Measurements from ENCODE around the gene TSPAN5. TPM values are rescaled to one million over a fixed set of nuclear protein-coding genes. Genes with fewer than 3 reads are reported as not detected.

The TSPAN5 gene
- total RNA-seq, 1 experiment from 2014 or later: 5.6 TPM

DNA sequence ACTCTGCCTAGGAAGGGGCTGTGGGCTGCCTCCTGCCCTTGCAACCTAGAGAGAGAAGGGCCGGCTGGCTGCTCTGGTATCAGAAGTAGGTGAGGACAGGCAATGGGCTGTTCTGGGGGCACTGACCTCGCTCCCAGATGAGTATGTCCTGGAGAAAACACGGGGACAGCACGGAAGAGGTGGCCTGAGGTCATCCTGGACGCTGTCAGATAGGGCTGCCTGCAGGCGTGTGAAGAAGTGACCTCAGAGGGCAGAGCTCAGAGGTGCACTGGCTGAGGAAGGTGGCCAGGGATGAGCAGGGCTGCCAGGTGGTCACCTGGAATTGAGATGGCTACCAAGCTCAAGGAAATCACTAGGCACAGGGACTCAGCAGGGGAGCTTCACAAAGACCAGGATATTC, 159.6 kb downstream of the TSPAN5 start:
- no peak for DNase-seq (ENCODE audit: low spot score)

DNA sequence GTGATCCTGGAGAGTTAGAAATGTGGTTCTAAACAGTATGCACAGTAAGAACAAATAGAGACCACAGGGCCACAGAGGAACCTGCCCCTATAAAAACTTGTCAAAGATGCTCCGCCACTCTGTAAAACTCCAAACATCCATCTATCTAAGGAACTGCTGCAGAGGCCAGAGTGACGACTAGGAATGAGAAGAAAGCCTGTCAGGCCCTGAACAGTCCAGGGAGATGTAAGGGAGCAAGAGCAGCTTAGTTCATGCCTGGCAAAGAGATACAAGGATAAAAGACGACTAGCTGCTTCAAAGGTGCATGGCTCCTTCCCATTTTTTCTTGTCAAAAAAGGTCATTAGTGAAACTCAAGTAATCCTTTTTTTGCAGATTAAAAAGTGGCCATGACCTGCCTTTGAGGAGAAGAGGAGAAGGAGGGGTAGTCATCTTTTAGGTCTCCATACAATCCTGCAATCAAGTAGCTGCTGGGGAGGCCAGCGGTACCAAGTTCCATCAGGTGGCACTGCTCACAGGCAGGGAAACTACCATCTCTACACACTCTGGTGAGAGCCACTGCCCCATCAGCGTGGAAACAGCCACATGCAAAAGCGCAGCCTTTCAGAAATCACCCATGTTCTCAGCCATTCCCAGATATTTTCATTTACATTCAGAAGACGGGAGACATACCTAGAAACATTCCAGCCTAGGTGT, 162.1 kb downstream of the TSPAN5 start:
- DNase-seq (ENCODE audit: low spot score): no peak

DNA sequence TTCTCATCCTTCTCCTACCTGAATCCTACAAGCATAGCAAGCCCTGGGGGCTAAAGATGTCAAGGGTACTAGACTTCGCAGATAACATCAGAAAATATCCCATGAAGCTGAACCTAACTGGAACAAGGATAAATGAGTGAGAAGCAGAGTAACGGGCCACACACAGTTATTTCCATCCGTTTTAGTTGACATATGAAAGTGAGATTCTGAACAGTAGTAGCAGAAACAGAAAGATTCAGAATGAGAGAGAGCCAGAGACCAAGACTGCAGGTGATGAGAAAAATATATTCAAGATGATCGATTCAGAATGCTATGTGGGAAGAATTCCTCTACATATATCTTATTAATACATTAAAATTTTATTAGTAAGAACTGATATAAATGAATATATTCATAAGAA, 165.1 kb downstream of the TSPAN5 start:
- no peak for DNase-seq (ENCODE audit: low spot score)

DNA sequence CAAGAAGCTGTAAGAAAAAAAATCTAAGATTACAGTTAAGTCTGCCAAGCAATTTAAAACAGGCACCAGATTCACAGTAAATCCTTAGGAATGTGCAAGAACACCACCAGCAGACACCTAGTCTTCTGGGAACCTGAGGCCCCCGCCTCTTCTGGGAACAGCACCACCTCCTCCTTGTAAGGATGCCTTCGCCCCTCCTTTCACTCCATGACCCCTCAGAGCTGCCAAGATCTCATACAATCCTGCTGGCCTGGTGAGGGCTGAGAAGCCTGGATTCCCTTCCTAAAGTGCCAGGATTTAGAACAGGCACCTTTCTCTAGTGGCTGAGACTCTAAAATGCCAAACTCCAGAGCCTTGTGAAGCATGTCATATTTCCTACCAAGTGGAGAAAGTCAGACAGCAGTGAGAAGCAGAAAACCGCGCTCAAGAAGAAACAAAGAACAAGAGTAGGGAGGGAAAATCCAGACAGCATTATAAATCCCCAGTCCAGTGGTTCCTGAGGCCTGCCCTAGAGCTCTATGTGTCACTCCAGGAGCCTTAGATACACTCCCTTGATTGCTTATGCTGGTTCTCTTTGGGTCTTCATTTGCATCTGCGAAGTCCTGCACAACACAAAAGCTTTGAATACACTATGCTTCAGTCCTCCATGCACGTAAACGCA, 166.4 kb downstream of the TSPAN5 start:
- DNase-seq (ENCODE audit: low spot score): no peak

DNA sequence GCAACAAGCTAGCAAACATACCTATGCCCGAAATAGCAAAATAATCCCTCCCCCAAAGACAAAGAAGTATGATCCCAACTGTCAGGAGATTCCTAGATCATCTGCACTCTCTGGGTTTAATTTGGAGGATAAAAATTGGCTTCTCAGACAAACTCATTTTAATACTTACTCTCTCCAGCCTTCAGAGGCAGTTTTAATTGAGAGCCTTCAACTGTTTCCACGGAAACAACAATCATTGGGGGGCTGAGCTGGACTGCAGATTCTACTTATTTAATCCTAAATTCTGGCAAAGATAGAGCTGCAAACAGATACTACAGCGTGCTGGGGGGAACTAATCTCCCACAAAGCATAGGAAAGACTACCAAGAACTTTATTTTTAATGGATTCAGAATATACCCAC, 168.2 kb downstream of the TSPAN5 start:
- DNase-seq (ENCODE audit: low spot score): no peak

DNA sequence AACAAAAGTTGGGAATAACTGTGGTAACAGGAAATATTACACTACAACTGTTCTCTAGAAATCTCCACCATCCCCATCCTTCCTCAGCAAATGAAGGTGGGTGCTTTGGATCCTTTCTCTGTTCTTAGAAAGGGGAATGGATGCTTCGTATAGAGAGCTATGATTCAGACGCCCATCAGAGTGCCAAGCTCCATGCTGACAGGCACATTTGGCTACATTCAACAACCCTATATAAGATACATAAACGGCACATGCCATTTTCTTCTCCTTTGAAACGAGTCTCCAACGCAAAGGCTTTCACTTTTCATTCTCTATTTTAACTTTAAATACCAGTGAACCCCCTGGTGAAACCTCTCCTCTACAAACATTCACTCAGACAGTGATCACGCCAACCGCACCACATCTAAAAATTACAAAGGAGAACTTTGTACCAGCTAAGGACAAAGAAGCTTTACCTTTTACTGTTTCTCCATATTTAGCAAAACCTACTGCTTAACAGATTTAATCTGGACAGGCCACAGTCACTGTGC, 172.5 kb downstream of the TSPAN5 start:
- no peak for DNase-seq (ENCODE audit: low spot score)

DNA sequence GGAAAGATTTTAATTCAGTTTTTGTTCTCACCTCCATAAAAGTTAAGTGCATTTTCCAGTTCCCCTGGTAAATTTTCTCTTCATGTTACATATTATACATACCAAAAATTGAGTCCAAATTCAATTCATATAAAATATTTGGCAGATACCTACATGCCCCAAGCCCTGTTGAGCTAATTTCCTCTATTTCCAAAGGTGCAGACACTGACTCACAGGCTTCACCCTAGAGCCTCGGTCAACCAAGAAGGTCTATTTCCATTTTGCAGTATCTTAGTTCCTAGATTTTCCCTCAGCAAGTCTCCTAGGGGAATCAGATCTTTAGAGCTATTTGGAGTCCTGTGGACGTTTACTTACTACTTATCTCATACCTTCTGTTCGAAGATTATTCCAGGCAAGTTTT, 174.4 kb downstream of the TSPAN5 start:
- DNase-seq (ENCODE audit: low spot score): peak; percentile 7

DNA sequence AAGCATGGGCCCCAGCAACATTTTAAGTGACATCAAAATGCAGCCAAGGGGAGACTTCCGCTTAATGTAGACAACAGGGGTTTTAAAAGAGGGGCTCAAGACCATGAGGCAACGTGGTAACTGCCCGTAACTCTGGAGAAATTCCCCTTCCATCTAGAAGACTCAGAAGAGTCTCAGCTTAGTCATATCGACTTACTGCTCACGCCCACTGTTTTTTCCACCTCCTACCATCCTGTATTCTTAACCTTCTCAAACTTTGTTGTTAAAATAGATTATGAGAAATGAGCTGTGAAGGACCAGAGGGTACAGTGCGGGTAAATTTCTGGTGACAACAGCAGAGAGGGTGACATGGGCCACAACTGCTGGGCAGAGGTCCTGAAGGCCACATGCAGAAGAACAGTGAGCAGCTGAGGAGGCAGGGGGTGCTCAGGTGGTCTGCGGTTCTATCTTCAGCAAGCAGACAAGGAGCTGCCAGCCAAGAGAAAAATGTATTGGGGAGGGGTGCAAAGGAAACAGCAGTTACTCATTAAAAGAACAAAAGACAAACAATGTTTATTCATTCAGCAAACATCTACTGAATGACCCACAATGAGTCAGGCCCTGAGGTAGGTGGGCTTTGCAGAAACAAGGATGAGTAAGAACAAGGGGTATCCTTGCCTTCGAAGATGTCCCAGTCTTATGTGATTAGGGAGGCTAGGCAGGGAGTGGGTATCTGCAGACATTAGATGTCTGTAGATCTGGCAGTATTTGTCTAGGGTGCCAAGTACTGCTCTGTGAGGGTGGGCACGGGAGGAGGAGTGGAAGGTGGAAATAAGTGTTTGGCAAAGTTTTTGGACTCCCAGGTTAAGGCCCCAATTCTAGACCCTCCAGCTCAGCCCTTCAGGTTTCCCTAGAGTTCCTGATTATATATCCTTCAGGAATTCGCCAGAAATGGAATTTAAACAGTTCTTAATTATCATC, 175.3 kb downstream of the TSPAN5 start:
- peak; percentile 2 for DNase-seq (ENCODE audit: low spot score)

DNA sequence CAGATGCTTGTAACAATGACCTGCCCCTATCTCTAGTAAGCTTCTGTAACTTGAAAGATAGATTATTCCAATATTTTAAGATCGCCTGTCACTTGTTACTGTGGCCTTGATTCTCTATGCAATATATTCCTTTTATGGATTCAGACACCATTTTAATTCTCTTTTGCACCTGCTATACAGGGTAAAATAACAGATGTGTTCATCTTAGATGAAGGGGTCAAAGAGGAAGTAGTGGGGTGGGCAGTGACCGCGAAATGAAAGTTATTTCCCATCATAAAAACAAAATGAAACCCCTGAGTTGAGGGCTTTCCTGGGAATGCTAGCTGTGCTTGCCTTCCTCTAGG, 175.9 kb downstream of the TSPAN5 start:
- DNase-seq (ENCODE audit: low spot score): no peak

DNA sequence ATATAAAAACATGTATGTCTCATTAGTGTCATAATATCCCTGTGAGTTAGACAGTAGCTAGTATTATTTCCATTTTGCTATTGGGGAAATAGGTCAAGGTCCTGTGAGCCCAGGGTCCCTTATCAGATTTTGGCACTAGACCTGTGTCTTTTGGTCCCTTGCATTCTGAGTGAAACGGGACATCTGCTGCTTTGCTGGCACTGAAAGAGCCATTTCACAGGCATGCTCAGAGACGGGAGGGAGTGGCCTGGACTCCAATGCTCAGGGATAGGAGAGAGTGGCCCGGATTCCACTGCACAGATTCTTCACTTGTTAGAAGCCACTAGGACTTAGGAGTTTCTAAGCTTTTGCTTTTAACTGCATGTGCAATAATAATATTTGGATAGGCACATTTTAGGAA, 177.2 kb downstream of the TSPAN5 start:
- DNase-seq (ENCODE audit: low spot score): no peak

DNA sequence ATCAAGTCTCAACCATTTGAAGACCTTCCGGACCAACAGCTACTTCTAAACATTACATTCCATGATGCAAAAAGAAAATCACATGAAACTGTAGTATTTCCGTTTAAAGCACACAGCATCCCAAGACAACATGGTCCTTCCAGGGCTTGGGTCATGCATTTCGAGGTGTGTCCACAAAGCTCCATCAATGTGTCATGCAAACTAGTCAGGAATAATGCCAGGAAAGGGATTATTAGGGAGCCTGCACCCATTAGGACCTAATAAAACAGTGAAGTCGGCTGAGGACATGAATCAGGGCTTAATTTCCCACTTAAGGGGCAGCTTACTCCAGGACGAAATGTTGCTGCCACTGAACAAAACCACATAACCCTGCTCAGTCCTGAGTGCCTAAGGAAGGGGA, 177.9 kb downstream of the TSPAN5 start:
- no peak for DNase-seq (ENCODE audit: low spot score)

DNA sequence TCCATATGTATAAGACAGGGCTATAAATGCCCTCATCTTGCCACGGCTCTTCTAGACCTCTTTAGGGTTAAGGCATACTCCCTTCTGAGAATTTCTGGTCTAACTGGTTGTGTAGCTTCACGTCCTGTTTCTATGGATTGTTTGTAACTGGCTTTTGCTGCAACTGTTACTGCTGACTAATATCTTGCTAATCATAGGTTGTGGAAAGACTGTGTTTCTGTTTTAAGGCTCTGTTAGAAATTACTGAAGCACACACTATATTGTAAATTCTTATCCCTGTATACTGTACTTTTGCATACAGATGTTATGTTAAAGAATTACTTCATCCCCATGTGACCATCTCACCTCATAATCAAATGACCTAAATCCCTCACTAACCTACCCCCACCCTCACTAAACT, 178.8 kb downstream of the TSPAN5 start:
- DNase-seq (ENCODE audit: low spot score): peak; percentile 65

DNA sequence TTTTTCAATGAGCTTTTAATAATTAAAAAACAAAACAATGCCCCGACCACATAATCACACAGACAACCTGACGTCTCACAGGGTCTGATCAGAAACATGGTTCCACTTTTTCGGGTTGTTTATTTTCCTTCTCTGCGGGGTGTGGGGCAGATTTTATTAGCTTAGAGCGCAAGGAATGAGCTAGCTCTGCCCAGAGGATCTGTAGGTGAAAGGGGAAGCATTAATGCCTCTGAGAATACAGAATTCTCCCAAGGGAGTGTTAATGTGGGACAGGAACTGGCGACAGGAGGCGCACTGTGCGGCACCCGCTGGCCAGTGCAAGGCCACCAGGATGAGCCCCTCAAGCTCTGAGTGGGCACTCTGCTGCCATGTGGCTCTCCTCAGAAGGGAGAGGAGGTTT, 181.5 kb downstream of the TSPAN5 start:
- DNase-seq (ENCODE audit: low spot score): peak; percentile 11

DNA sequence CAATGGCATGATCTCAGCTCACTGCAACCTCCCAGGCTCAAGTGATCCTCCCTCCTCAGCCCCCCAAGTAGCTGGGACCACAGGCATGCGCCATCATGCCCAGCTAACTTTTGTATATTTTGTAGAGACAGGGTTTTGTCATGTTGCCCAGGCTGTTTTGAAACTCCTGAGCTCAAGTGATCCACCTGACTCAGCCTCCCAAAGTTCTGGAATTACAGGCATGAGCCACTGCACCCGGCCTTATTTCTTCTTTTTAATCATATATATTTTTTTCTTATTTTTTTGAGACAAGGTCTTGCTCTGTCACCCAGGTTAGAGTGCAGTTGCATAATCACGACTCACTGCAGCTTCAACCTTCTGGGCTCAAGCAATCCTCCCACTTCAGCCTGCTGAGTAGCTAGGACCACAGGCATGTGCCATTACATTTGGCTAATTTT, 184.0 kb downstream of the TSPAN5 start:
- DNase-seq (ENCODE audit: low spot score): no peak

DNA sequence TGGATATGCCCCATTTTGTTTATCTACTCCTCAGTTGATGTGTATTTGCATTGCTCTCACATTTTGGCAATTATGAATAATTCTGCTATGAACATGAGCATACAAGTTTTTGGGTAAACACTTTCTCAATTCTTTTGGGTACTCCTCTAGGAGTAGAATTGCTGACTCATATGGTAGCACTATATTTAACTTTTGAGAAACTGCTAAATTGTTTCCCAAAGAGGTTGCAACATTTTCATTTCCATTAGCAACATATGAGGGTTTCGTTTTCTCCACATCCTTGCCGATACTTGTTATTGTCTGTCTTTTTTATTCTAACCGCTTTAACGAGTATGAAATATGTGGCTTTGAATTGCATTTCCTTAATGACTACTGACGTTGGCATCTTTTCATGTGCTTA, 185.4 kb downstream of the TSPAN5 start:
- DNase-seq (ENCODE audit: low spot score): no peak

DNA sequence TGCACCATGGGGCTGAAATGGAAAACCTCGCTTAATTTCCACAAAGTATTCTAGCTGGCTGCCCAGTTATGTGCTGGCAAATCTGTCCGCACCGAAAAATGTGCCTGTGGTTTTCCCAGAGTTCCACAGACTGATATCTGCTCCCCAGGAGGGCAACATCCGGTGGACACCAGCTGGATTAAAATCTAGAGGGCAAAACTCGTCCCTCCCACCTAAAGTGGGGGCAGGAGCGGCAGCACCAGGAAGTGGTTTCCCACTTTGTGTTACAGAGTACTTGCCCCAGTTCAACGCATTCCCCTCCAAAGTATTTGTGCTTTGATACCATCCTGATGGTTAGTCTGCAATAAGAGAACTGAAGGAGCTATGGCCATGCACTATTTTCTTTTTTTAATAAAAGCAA, 187.6 kb downstream of the TSPAN5 start:
- DNase-seq (ENCODE audit: low spot score): no peak

DNA sequence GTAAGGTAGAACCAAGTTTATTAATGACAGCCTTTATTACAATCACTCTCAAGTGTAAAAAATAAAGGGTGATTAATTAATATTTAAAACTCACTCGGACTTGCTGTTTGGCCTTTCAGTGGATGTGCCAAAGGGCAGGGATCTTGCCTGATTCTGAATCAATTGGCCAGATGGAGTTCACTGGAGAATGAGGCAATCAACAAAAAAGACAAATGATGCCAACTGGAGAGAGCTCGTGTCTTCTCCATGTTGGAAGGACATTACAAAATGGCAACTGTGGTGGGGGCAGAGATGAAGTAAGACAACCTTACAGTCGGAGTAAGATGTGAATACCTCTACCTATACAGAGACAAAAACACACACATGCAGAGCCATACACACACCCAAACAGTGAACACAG, 188.0 kb downstream of the TSPAN5 start:
- DNase-seq (ENCODE audit: low spot score): no peak

DNA sequence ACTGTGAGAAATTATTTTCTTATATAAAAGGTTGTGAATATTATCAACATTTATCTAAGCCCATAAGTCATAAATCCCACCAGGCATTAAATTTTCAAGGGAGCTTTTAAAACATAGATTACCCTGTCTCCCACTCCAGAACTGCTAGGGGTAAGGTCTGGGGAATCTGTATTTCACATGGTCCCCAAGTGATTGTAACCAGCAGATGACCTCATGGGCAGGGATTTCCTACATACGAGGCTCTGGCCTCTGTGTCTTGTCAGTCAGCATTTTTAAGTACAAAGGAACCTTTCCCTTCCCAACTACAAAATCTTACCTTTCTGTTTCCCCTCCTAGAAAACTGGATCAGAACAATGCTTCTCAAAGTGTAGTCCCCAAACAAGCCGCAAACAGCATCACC, 188.6 kb downstream of the TSPAN5 start:
- DNase-seq (ENCODE audit: low spot score): no peak

DNA sequence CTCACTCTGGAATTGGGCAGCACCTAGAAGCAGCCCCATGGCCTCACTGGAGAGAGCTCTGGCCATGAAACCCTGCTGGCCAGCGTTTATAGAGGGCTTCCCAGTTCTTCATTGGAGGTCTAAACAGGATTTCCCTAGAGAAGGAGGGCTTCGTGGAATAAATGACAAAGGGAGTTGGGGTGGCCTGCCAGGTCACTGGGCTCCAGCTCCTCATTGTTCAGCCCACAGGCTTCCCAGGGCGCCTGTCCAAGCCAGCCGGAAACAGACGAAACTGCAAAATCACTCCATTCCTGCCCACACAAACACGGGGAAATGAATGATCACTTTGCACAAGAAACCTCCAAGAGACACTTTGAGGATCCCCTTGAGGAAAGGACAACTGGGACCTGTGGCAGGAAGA, 189.7 kb downstream of the TSPAN5 start:
- no peak for DNase-seq (ENCODE audit: low spot score)

DNA sequence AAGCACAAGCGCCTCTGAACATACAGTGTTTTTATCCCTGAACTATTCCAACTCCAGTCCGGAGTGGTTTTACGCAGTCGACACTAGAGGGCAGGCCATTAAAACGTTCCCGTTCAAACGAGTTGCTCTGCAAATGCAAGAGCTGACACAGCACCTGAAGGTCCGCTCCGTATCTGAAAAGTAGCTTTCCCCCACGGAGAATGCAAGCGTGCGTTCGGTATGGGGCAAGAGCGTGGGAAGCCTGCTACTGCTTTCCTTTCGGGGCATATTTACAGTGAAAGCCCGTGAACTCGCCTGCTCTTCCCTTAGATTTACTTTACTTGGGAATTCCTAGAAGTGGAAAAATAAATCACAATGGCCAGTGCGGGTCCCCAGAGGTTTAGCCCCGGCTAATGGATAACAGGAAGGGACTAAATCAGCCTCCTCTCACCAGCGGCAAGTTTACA, 190.8 kb downstream of the TSPAN5 start:
- DNase-seq (ENCODE audit: low spot score): peak; percentile 85

DNA sequence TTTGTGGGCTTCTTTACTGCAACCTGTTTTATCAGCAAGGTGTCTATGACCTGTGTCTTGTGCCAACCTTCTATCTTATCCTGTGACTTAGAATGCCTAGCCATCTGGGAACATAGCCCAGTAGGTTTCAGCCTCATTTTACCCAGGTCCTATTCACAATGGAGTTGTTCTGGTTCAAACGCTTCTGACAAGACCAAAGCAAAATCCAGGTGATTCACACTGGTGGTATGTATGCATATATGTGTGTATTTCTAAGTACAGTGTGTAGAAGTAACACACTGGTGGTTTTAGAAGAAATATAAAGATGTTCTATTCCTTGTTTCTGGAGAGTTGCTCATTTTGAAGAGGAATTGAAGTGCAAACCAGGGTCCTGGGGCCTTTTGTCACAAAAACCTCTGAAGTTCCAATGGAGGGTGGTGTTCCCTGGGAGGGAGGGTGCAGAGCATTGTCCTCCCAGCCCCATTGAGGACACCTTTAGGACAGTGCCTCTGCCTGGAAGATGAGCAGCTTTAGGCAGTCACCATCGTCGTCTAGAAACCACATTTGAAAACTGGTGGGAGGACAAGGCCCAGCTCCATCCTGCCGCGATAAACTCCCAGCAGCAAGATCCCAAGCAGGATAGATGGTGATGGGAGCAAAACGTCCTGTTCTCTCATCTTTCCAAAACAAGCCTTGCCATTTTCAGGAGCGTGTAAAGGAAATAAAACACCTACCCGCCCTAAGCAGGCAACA, 191.4 kb downstream of the TSPAN5 start:
- no peak for DNase-seq (ENCODE audit: low spot score)

Measured in HT-29 (cell line).